HL-60 (cell line): Measurements from ENCODE around the gene SULT2B1.

Source experiments
- DNase-seq, 2 experiments: peaks; one replicate each; pipeline ENCODE4 v3.0.0-alpha.2; 2010 to 2020; ENCODE audit warnings: low read depth in 1 of 2, low spot score in 1 of 2
- H3K27ac ChIP-seq: fragments of 250-450 bp; sonication (Bioruptor Pico); replicated peaks from 2 replicates; pipeline ENCODE4 v1.5.1; 2020; ENCODE audit warnings: mild to moderate bottlenecking, moderate library complexity
- H3K27me3 ChIP-seq: fragments of 250-450 bp; sonication (Bioruptor Pico); 2 replicates; pipeline ENCODE4 v1.5.1; 2021; ENCODE audit warnings: mild to moderate bottlenecking, moderate library complexity; ENCODE audit not compliant: insufficient read depth, poor library complexity, severe bottlenecking
- H3K4me3 ChIP-seq: replicated peaks from 2 replicates; pipeline ENCODE4 v1.5.1; 2011; ENCODE audit warnings: mild to moderate bottlenecking, control low read depth, low read length; ENCODE audit not compliant: insufficient read depth
- CTCF ChIP-seq: IDR thresholded peaks from one replicate; pipeline ENCODE4 v1.5.1; 2011; ENCODE audit warnings: low read length, control low read depth, inconsistent platforms; ENCODE audit not compliant: insufficient read depth
- GABPA ChIP-seq: IDR thresholded peaks from 2 replicates; pipeline ENCODE4 v1.6.1; 2012; ENCODE audit warnings: low read depth
- POLR2AphosphoS5 ChIP-seq: IDR thresholded peaks from 2 replicates; pipeline ENCODE4 v1.6.1; 2012; ENCODE audit warnings: low read depth
- REST ChIP-seq: IDR thresholded peaks from 2 replicates; pipeline ENCODE4 v1.6.1; 2012; ENCODE audit warnings: low read depth; ENCODE audit not compliant: insufficient replicate concordance
- SPI1 ChIP-seq: IDR thresholded peaks from 2 replicates; pipeline ENCODE4 v1.6.1; 2012; ENCODE audit warnings: low read depth, mild to moderate bottlenecking, borderline replicate concordance

SULT2B1 gene

GRCh38 chr19:48540110-48540509 is 11.9 kb upstream of the SULT2B1 start:
- no peak for TF ChIP-seq POLR2AphosphoS5
- no peak for TF ChIP-seq SPI1
- no peak for TF ChIP-seq REST
- no peak for TF ChIP-seq GABPA
- TF ChIP-seq CTCF, result no peak
- no peak overlapping the region for H3K27ac ChIP-seq
- no peaks in the 10 kb centered on the region for H3K27me3 ChIP-seq
- H3K4me3 ChIP-seq, result no peak overlapping the region
- DNase-seq, result no peak

GRCh38 chr19:48541813-48542212 is 10.2 kb upstream of the SULT2B1 start:
- DNase-seq, result no peak
- TF ChIP-seq CTCF, result no peak
- no peak for TF ChIP-seq GABPA
- no peak for TF ChIP-seq SPI1
- no peak for TF ChIP-seq REST
- TF ChIP-seq POLR2AphosphoS5, result no peak
- Histone ChIP-seq H3K4me3 (no peak overlapping the region), H3K27ac (no peak overlapping the region), H3K27me3 (no peaks in the 10 kb centered on the region)

GRCh38 chr19:48543121-48543710 is 8.8 kb upstream of the SULT2B1 start:
- H3K27ac ChIP-seq, result no peak overlapping the region
- H3K4me3 ChIP-seq, result no peak overlapping the region
- peak in 1 of 2 experiments; percentile 13 for DNase-seq
- no peak for TF ChIP-seq GABPA
- no peaks in the 10 kb centered on the region for H3K27me3 ChIP-seq

GRCh38 chr19:48544856-48545750 is 6.9 kb upstream of the SULT2B1 start:
- no peak overlapping the region for H3K27ac ChIP-seq
- no peak overlapping the region for H3K4me3 ChIP-seq
- DNase-seq, result no peak
- no peak for TF ChIP-seq CTCF
- TF ChIP-seq POLR2AphosphoS5, result no peak
- no peak for TF ChIP-seq REST
- TF ChIP-seq SPI1, result no peak
- TF ChIP-seq GABPA, result no peak
- no peaks in the 10 kb centered on the region for H3K27me3 ChIP-seq
